ENCODE data around the gene HS6ST2.

GRCh38 chrX:132858018-132858417 lies 100.4 kb downstream of the HS6ST2 start:
- TF ChIP-seq EZH2 (IDR thresholded peaks at IDR 0.05; ENCODE audit: low read depth) (no peak), CTCF (conservative IDR thresholded peaks at IDR 0.05) (no peak)

All from PC-9 (cell line).